Caki2 (cell line): ENCODE data around the gene BCDIN3D. TPM values are rescaled to one million over a fixed set of nuclear protein-coding genes. Genes with fewer than 3 reads are reported as not detected.
A peak's percentile ranks its signal among the peaks of the same experiment; 100 is the strongest.

Source experiments
- DNase-seq: peaks from one replicate; pipeline ENCODE4 v3.0.0-alpha.2; 2015; ENCODE audit warnings: low read depth
- in situ Hi-C: cut with HindIII; loops from 2 replicates; pipeline ENCODE4 v1.10.0; 2016; ENCODE audit warnings: low sequenced_read_pairs, low pct_unique_long_range_greater_than_20kb, mixed read lengths
- total RNA-seq: library from RNA; depleted of rRNA; stranded (reverse); fragments of >200 nt; shearing (Covaris generic); gene quantifications from 2 replicates; pipeline ENCODE4 v1.2.3, GENCODE V29; 2014; ENCODE audit warnings: low replicate concordance; rRNA removed

The BCDIN3D gene, protein sequence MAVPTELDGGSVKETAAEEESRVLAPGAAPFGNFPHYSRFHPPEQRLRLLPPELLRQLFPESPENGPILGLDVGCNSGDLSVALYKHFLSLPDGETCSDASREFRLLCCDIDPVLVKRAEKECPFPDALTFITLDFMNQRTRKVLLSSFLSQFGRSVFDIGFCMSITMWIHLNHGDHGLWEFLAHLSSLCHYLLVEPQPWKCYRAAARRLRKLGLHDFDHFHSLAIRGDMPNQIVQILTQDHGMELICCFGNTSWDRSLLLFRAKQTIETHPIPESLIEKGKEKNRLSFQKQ
- total RNA-seq: 3.2 and 3.4 TPM in 2 replicates

DNA sequence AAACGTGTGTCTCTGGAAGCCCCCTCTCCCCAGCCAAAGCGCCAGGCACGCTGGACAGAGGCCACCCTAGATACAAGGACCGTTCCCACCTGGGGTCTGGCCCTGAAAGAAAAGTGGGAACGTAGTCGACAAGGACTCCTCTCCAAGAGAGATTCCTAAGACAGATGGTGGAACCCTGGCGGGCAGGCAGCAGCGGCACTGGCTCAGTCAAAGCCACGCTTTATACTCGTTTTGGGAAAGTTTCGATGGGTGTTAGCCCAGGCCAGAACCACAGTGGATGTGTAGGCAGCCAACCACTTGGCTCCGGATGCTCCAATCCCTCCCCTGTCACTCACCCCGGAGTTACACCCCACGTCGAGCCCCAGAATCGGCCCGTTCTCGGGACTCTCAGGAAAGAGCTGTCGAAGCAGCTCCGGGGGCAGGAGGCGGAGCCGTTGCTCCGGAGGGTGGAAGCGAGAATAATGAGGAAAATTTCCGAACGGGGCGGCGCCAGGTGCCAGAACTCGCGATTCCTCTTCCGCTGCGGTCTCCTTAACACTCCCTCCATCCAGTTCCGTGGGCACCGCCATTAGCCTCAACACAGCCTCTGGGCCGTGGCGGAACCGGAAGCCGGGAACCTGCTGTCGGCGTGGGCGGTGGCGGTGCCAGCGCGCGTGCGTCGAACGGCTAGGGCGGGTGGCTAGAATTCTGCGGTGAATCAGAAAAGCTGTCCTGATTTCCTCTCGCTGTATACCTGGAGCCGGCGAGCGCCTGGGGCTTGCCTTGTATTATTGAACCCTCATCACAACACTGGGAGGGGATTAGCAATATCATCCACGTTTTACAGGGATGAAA lies at the start of gene BCDIN3D:
Gene BCDIN3D (minus strand): TSS at position 588 of the 834 bp plus-strand sequence. CDS start 19 bp downstream, at position 569.
- peak; percentile 96 for DNase-seq
- in situ Hi-C loops: no loop called here

DNA sequence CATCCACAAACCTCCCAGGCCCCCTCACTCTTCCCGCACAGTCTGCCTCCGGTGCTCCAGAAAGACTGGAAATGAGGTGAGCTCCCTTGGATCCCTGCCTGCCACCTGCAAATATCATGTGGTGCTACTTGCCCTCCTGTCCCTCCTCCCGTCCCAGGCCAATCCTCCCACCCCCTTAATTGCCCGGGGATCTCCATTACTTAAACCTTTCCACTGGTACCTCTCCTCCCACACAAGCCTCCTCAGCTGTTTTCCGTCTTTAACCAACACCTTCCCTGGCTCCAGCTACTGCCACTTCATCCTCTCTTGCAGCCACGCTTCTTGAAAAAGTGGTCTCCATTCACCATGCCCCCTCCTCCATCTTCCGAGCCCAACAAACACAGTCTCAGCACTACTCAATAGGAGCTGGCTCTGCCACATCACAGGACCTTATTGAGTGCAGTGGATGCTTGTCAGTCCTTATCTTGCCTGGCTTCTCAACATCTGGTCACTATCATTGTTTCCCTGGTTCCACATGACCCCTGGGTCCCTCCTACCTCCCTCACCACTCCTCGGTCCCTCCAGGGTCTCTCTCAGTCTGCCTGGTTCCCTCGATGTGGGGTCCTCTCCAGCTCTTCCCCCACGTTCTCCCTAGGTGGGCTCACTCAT lies 49.3 kb upstream of the BCDIN3D start:
- in situ Hi-C loops: no loop called here
- DNase-seq: no peak

- DNase-seq: no peak
- in situ Hi-C loops: no loop called here
Measured at GRCh38 chr12:49891476-49891875, 48.6 kb upstream of the BCDIN3D start.

DNA sequence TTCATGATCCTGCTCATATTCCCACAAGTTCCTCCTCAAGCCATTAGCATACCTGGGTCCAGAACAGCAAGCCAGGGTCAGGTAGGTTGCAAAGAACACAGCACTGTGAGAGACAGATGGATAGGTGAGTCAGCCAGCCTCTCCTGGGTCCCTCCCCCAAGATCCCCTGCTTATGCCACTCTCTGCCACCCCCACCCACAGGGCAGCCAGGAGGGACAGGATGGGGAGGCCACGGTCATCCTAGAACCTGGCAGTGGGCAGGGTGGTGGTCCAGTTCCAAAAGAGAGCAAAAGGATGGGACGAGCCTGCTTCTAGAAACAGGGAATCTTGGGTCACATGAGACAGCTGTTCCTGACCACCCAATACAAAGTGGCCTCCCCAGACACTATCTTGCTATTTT lies 48.1 kb upstream of the BCDIN3D start:
- no peak for DNase-seq
- in situ Hi-C loops: no loop called here

DNA sequence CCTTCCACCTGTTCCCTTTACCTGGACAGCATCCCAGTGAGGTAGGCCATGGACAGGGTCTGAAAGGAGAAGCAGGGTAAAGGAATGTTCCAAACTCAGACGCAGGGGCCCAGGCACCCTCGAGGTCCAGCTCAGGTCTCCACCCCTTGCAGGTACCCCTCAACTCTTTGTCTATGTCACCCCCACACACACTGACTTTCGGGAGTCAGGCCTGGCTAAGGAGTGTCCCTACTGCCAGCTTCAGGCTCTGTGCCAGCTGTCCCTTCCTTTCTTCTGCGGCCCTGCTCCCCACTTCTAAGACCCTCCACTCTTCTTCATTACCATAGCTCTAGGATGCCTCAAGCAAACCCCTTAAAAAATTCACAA lies 47.2 kb upstream of the BCDIN3D start:
- DNase-seq: no peak
- in situ Hi-C loops: no loop called here

GRCh38 chr12:49889361-49890095 lies 46.6 kb upstream of the BCDIN3D start:
- in situ Hi-C loops: no loop called here
- DNase-seq: no peak

GRCh38 chr12:49888461-49889151 lies 45.7 kb upstream of the BCDIN3D start:
- in situ Hi-C loops: no loop called here
- no peak for DNase-seq

GRCh38 chr12:49887536-49888401 lies 44.9 kb upstream of the BCDIN3D start:
- no peak for DNase-seq
- in situ Hi-C loops: no loop called here

GRCh38 chr12:49887091-49887490 lies 44.2 kb upstream of the BCDIN3D start:
- in situ Hi-C loops: no loop called here
- DNase-seq: no peak

DNA sequence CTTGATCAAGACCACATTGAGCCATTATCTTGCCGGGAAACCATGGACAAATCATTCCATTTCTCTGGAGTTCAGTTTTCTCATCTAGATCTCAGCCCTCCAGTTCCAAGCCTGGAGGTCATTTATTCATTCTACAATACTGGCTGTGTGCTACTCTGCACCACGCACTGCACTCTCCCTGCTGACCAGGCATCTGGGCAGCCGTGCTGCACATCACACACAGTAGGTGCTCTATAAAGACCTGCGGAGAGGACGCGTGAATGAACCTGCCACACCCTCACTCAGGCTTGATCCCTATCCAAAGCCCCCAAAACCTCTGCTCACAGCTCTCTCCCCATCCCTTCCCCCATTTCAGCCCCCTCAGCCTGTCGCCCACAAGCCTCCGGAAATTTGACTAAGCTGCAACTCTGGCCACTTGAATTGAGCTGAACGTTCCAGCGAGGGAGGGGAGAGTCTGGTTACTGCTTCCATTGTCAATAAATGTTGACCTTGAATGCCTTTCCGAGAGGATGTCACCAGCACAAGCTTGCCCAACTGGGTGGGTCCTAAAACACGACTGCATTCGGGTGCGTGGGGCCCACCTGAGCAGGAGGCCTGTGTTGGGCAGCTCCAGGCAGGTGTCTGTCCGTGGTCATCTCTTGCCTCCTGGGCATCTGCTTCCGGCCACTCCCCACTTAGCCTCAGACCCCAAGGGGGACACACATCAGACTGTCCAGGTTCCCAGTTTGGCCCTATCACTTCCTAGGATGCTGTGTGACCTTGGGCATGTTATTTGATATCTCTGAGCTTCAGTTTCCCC lies 43.0 kb upstream of the BCDIN3D start:
- in situ Hi-C loops: no loop called here

GRCh38 chr12:49885118-49885517 lies 42.2 kb upstream of the BCDIN3D start:
- in situ Hi-C loops: no loop called here
- no peak for DNase-seq

More for the DNA sequence above, 43.0 kb upstream of the BCDIN3D start:
- DNase-seq: no peak

DNA sequence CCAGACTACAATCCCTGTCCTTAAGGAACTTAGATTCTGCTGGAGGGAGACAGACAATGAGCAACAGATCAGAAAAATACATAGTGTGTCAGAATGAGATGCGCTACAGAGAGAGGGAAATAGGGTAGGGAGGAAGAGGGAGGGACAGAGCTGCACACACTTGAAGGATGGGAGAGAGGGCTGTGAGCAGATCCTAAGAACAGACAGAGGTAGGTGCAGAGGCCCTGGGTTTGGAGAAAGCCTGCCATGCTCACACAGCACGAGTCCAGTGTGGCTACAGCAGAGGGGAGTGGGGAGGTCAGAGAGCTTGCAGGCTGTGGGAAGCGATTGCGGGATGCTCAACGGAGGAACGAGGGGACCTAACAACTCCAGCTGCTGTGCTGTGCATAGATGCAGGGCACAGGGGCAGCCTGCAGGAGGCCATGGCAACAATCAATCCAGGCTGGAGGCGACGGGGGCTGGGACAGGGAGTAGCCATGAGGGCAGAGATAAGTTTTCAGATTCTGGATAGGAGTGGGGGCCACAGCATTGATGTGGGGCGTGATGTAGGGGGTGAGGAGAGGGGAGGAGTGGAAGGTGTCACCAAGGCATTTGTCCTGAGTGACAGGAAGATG lies 40.1 kb upstream of the BCDIN3D start:
- in situ Hi-C loops: no loop called here
- DNase-seq: no peak

GRCh38 chr12:49882248-49882850 lies 39.4 kb upstream of the BCDIN3D start:
- in situ Hi-C loops: no loop called here
- no peak for DNase-seq

GRCh38 chr12:49881415-49882247 lies 38.7 kb upstream of the BCDIN3D start:
- no peak for DNase-seq
- in situ Hi-C loops: no loop called here
